Stimulated activated CD8-positive, alpha-beta memory T cell treated with anti-CD3 and anti-CD28 coated beads, Interleukin-4, amount 100 ng/mL, for 4 hours (primary cell): ENCODE data around the gene KDM3A.

ENCODE experiments used
- DNase-seq, 2 donors: peaks; one replicate each; pipeline ENCODE4 v3.0.0-alpha.2; 2020; ENCODE audit warnings: low read depth in 2 of 2, low spot score in 1 of 2

The KDM3A gene

GRCh38 chr2:86440631-86441391, at the start of gene KDM3A:
TSS of gene KDM3A (plus strand) at chr2:86441371. CDS start at chr2:86442048, 677 bp downstream.
- DNase-seq = peak; percentile 96 to 99

DNA sequence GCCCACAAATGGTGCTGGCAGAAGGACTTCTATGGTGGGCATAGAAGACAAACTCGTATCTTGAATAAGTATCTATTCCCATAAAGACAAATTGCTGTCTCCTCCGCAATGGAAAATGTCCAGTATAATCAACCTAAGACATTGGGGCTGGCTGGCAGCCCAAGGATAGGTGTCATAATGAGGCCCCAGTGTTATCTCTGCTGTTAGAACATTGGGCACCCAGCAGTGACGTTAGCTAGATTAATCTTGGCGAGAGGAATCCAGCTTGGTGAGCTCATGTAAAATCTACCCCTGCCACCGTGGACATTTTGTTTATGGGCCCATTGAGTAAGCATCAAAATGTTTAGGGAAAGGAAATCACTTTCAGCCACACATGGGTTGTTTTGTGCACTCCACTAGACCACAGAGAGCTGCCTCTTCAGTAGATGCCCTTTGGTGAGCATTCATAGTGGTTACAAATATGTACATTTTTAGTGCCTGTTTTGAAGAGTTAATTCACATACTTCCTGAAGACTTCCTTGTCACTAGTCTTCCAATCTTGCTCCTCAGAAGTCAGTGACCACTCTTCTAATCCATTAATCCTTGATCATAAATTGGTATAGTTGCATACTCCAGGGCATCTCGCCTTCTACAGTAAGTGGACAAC, 48.2 kb upstream of the KDM3A start:
- DNase-seq = no peak

DNA sequence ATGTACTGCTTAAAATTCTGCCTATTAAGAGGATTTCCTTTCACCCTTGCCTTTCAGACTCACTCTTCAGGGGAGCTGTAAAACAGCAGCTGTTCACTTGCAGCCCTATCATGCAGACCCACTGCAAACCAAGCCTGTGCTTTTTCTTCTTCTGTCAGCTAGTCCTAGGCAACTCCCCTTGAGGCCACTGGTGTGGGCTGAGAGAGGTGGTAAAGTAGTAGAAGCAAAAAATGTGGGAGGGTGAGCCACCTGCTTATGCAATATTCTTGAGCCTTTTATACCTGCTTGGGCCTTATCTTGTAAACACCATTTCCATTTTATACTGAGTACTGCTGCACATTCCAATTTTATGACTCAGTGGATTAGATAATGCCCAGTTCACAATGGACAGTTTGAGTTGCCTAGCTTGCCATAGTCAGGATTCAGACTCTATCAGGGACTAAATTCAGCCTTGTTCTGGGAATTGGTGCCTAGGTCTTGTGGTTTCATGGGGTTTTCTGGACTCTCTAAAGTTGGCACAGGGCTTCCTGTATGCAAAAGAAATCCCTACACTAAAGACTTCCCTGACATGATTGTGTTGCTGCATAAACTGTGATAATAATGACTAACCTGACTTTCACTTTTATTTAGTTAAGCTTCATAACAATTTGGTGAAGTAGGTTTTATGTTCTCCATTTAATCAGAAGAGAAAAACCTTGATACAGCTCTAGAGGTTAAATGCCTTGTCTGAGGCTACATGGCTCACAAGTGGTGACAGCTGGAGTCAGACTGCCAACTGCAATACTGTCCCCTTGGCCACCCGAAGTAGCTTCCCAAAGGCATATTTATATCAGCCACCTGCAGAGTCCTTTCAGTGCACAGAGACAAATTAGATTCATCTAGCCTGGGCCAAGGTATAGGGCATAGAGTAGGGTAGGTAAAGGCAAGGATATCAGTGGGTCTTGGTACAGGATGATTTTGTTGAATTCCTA, 47.4 kb upstream of the KDM3A start:
- DNase-seq = no peak

GRCh38 chr2:86396291-86396785, 44.8 kb upstream of the KDM3A start:
- DNase-seq = no peak

GRCh38 chr2:86397986-86398385, 43.2 kb upstream of the KDM3A start:
- no peak for DNase-seq

GRCh38 chr2:86398500-86399474, 42.4 kb upstream of the KDM3A start:
- DNase-seq = no peak

DNA sequence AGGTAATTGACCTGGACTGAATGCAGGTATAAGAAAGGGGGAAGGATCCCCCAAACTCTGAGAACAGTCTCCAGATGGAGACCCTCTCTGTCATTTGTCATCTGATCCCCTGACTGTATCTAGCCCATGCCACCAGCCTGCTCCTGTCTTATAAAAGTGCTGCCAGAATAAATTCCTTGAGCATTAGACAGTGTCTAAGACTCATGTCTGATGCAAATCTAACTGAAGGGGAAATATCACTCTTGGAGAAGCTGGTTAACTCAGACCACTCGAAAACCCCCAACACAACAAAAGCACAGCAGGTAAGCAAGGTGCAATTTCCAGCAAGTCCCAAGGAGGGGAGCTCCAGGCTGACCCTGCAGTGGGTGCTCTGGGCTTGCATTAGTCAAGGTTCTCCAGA, 40.9 kb upstream of the KDM3A start:
- DNase-seq = no peak

DNA sequence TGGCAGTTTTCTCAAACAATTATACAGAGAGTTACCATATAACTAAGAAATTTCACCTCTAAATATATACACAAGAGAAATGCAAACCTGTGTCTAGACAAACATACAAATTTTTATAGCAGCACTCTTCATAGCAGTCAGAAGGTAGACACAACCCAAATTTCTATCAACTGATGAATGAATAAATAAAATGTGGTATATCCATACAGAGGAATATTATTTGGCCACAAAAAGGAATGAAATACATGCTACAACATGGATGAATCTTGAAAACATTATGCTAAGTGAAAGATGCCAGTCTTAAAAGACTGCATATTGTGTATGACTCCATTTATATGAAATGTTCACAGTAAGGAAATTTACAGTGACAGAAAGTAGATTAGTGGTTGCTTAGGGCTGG, 30.6 kb upstream of the KDM3A start:
- DNase-seq = no peak

DNA sequence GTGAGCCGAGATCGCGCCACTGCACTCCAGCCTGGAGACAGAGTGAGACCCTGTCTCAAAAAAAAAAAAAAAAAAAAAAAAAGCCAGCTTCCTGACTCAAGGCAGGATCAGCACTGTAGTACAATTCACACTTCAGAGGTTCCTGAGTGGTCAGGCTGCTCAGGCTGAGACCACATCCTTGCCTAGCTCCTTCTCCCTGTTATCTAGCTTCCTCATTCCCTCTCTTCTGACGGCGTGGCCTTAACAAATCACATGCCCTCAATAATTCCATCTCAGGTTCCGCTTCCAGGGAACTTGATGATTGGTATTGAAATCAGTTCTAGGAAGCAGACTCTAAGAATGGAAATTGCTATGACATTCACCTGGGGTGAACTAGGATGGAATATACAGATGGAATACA, 29.8 kb upstream of the KDM3A start:
- no peak for DNase-seq

- no peak for DNase-seq
Measured at GRCh38 chr2:86412007-86412406, 29.2 kb upstream of the KDM3A start.

GRCh38 chr2:86413296-86414094, 27.7 kb upstream of the KDM3A start:
- no peak for DNase-seq

- no peak for DNase-seq
Measured at GRCh38 chr2:86414996-86415395, 26.2 kb upstream of the KDM3A start.

GRCh38 chr2:86416146-86416545, 25.0 kb upstream of the KDM3A start:
- DNase-seq = no peak

DNA sequence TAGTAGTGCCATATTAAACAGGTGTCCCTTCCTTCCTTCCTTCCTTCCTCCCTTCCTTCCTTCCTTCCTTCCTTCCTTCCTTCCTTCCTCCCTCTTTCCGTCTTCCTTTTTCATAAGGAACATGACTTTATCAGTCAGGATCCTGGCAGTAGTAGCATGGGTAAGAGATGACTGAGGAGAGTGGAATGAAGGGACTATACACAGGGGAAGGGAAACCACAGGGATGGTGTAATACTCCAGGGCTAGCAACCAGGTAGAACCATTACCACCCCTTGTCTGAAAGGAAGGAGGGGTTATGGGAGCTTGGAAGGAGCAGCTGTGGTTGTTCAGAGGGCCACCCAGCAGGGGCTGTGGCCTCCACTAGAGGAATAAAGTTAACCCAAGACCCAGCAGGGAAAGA, 23.2 kb upstream of the KDM3A start:
- no peak for DNase-seq

DNA sequence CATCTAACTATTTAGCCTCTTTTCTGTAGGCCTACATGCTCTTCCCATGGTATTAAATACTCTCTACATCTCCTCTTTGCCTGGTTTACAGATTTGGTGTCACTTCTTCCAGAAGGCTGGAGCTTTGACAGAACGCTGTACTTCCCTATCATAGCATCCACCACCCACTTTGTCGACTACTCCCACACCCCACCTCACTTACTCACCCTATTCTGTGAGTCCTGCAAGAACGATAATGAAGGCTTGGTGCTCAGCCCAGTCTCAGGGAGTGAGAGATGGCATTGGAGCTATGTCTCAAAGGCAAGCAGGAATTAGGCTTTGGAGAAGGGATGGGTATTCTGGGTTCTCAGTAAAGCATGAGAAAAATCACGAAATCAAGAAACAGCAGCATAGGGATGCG, 20.3 kb upstream of the KDM3A start:
- DNase-seq = no peak

GRCh38 chr2:86426271-86426670, 14.9 kb upstream of the KDM3A start:
- no peak for DNase-seq

GRCh38 chr2:86429335-86429734, 11.8 kb upstream of the KDM3A start:
- DNase-seq = no peak

GRCh38 chr2:86430368-86430767, 10.8 kb upstream of the KDM3A start:
- no peak for DNase-seq

GRCh38 chr2:86433137-86433536, 8.0 kb upstream of the KDM3A start:
- DNase-seq = no peak

GRCh38 chr2:86434290-86434689, 6.9 kb upstream of the KDM3A start:
- DNase-seq = no peak
